AG10803 (cell line): ENCODE data around the gene APLF.
"Not testable (repeated sequence)": the region's sequence is repeated elsewhere in the genome, so short reads cannot be mapped to it uniquely, and the experiment has no call there.

Source experiments
- DNase-seq: peaks from one replicate; pipeline ENCODE4 v3.0.0; 2010; ENCODE audit warnings: low read depth
- H3K4me3 ChIP-seq: 2 replicates; pipeline ENCODE4 v1.5.1; 2011; ENCODE audit warnings: mild to moderate bottlenecking, low read length, control low read depth
- TF ChIP-seq, protein P1 (sequence below): conservative IDR thresholded peaks from 2 replicates; pipeline ENCODE4 v1.5.1; 2011; ENCODE audit warnings: mild to moderate bottlenecking, low read length, control low read depth, inconsistent platforms

The APLF gene

DNA sequence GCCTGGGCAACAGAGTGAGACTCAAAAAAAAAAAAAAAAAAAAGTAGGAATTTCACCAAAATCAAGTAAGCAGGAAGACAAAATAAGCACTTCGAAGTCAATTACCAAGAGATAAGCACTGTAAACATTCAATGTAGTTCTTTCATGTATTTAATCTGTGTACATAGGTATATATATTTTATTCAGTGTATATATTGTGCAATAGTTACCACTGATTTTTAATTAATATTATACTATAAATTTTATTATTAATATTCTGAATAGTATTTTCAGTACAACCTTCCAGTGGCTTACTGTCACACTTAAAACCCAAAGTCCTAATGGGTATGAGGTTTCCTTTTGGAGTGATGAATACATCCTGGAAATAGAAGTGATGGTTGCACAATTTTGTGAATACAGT is 9.1 kb downstream of the APLF start:
- TF ChIP-seq, protein P1, sequence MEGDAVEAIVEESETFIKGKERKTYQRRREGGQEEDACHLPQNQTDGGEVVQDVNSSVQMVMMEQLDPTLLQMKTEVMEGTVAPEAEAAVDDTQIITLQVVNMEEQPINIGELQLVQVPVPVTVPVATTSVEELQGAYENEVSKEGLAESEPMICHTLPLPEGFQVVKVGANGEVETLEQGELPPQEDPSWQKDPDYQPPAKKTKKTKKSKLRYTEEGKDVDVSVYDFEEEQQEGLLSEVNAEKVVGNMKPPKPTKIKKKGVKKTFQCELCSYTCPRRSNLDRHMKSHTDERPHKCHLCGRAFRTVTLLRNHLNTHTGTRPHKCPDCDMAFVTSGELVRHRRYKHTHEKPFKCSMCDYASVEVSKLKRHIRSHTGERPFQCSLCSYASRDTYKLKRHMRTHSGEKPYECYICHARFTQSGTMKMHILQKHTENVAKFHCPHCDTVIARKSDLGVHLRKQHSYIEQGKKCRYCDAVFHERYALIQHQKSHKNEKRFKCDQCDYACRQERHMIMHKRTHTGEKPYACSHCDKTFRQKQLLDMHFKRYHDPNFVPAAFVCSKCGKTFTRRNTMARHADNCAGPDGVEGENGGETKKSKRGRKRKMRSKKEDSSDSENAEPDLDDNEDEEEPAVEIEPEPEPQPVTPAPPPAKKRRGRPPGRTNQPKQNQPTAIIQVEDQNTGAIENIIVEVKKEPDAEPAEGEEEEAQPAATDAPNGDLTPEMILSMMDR = no peak
- no peak overlapping the region for H3K4me3 ChIP-seq
- DNase-seq = no peak

- TF ChIP-seq, protein P1 = no peak
- no peak for DNase-seq
- no peak overlapping the region for H3K4me3 ChIP-seq
Measured at GRCh38 chr2:68478688-68479087, 11.3 kb downstream of the APLF start.

- TF ChIP-seq, protein P1 = no peak
- no peak for DNase-seq
- H3K4me3 ChIP-seq = no peak overlapping the region
Measured at GRCh38 chr2:68482296-68482820, 15.0 kb downstream of the APLF start.

GRCh38 chr2:68483011-68483410 is 15.6 kb downstream of the APLF start:
- TF ChIP-seq, protein P1 = no peak
- no peak for DNase-seq
- H3K4me3 ChIP-seq = no peak overlapping the region

DNA sequence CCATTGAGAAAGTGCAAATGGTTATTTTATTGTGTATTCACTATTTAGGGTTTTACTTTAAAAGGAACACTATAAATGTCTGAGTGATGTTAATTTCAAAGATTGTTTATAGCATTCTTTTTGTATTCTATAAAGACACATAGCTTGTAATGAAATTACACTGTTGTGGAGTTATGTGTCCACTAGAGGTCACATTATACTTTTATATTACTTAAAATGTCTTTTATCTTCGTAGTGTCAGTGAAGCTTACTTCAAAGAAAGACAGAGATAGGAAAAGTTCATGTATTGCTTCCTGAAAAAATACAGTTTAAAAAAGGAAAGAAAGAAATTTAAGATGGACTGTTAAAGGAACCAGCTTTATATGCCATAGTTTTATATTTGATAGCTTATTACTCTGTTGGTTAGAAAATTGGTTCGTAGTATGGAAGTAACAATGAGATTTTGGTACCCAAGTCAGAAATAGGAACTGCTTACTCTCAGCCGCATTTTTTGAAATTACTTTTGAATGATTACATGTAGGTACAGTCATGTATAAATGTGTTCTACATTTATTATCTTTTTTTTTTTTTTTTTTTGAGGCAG is 20.5 kb downstream of the APLF start:
- no peak overlapping the region for H3K4me3 ChIP-seq
- TF ChIP-seq, protein P1 = peak; percentile 59
- DNase-seq = peak; percentile 31

GRCh38 chr2:68488605-68489004 is 21.2 kb downstream of the APLF start:
- DNase-seq = not testable (repeated sequence)

GRCh38 chr2:68489282-68489681 is 21.9 kb downstream of the APLF start:
- no peak overlapping the region for H3K4me3 ChIP-seq
- TF ChIP-seq, protein P1 = no peak
- DNase-seq = no peak

More at GRCh38 chr2:68488605-68489004, 21.2 kb downstream of the APLF start:
- not testable (repeated sequence) for H3K4me3 ChIP-seq
